ENCODE data around the gene GBE1. TPM values are rescaled to one million over a fixed set of nuclear protein-coding genes. Genes with fewer than 3 reads are reported as not detected.

Gene GBE1
- total RNA-seq, 2 experiments from 2014 or later: 3.7 to 4.4 TPM

- H3K4me3 ChIP-seq (ENCODE audit: low read length): no peak overlapping the region
- H3K27me3 Mint-ChIP-seq: no peaks in the 10 kb centered on the region
These were observed 61.7 kb downstream of the GBE1 start for GRCh38 chr3:81699536-81700320.

DNA sequence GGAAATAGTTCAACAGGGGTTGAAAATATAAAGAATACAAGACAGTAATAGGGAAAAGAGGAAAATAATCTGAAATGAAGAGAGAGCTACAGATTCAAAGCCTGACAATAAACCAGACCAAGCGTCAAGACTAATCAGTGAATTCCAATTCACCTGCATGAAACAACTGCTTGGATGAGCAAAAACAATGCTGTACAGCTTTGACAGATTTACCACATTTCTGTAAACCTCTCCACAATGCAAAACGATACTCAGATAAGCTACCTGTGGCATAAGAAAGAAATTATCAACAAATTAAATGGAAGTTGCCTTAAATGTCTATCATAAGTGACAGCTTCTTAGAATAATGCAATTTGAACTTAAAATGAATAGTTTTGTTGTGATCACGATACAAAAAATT, 65.4 kb downstream of the GBE1 start:
- Histone ChIP-seq H3K4me1 (ENCODE audit: insufficient read depth, low read length) (no peaks in the 10 kb centered on the region), H3K9me3 (ENCODE audit: control insufficient read depth in 1 of 2, insufficient read depth in 1 of 2, low read length in 2 of 2) (no peaks in the 10 kb centered on the region), H3K27me3 (ENCODE audit: control insufficient read depth in 1 of 2, insufficient read depth in 2 of 2, low read length in 2 of 2) (no peaks in the 10 kb centered on the region), H3K27ac (ENCODE audit: low read depth in 1 of 2, low read length in 2 of 2) (no peak overlapping the region), H3K36me3 (ENCODE audit: insufficient read depth, low read length) (no peaks in the 10 kb centered on the region), H3K4me3 (ENCODE audit: low read length) (no peak overlapping the region)
- Mint-ChIP-seq H3K9me3 (no peaks in the 10 kb centered on the region), H3K4me3 (no peak overlapping the region), H3K27me3 (no peaks in the 10 kb centered on the region), H3K4me1 (ENCODE audit: low read depth) (no peaks in the 10 kb centered on the region), H3K36me3 (ENCODE audit: low read depth) (peaks cover 9% of the 10 kb centered on the region), H3K27ac (no peak overlapping the region)
- no peak for TF ChIP-seq CTCF (IDR thresholded peaks at IDR 0.05)
- ChIA-PET POLR2A (no interaction called here), CTCF (interaction anchor here (1.2 kb wide), 1 partner anchor 83 kb away, joined by 3 read pairs; no protein-coding TSS in a partner anchor)
- DNase-seq (no peak), ATAC-seq (ENCODE audit: poor library complexity) (no peak)
- intact Hi-C loops (cut with DNase I, micrococcal nuclease): no loop called here

More at GRCh38 chr3:81699536-81700320, 61.7 kb downstream of the GBE1 start:
- Mint-ChIP-seq H3K27ac (no peak overlapping the region), H3K9me3 (no peaks in the 10 kb centered on the region), H3K4me1 (ENCODE audit: low read depth) (no peaks in the 10 kb centered on the region), H3K4me3 (no peak overlapping the region), H3K36me3 (ENCODE audit: low read depth) (peaks cover 9% of the 10 kb centered on the region)
- no peaks in the 10 kb centered on the region for H3K9me3 ChIP-seq (ENCODE audit: control insufficient read depth in 1 of 2, insufficient read depth in 1 of 2, low read length in 2 of 2)
- H3K36me3 ChIP-seq (ENCODE audit: insufficient read depth, low read length): no peaks in the 10 kb centered on the region
- POLR2A ChIA-PET: no interaction called here
- H3K27me3 ChIP-seq (ENCODE audit: control insufficient read depth in 1 of 2, insufficient read depth in 2 of 2, low read length in 2 of 2): no peaks in the 10 kb centered on the region
- no peak for DNase-seq
- H3K4me1 ChIP-seq (ENCODE audit: insufficient read depth, low read length): no peaks in the 10 kb centered on the region
- H3K27ac ChIP-seq (ENCODE audit: low read depth in 1 of 2, low read length in 2 of 2): no peak overlapping the region
- CTCF ChIA-PET: no interaction called here
- intact Hi-C loops (cut with DNase I, micrococcal nuclease): no loop called here
- TF ChIP-seq CTCF (IDR thresholded peaks at IDR 0.05): no peak
- no peak for ATAC-seq (ENCODE audit: poor library complexity)

DNA sequence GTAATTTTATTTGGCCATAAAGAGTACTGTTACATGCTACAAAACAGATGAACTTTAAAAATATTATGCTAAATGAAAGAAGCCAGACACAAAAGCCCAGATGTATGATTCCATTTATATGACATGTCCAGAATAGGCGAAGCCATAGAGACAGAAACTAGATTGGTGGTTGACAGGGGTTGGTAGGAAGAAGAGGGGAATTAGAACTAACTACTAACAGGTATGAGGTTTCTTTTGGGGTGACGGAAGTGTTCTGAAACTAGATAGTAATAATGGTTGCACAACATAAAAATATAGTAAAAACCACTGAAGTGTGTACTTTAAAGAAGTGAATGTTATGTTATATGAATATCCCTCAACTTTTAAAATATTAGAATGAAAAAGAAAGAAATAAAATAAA, 66.1 kb downstream of the GBE1 start:
- intact Hi-C loops (cut with DNase I, micrococcal nuclease): no loop called here
- H3K27ac Mint-ChIP-seq: no peak overlapping the region

More for the DNA sequence above, 66.1 kb downstream of the GBE1 start:
- Histone ChIP-seq H3K27me3 (ENCODE audit: control insufficient read depth in 1 of 2, insufficient read depth in 2 of 2, low read length in 2 of 2) (no peaks in the 10 kb centered on the region), H3K27ac (ENCODE audit: low read depth in 1 of 2, low read length in 2 of 2) (no peak overlapping the region), H3K9me3 (ENCODE audit: control insufficient read depth in 1 of 2, insufficient read depth in 1 of 2, low read length in 2 of 2) (no peaks in the 10 kb centered on the region), H3K4me1 (ENCODE audit: insufficient read depth, low read length) (no peaks in the 10 kb centered on the region), H3K36me3 (ENCODE audit: insufficient read depth, low read length) (no peaks in the 10 kb centered on the region), H3K4me3 (ENCODE audit: low read length) (no peak overlapping the region)
- Mint-ChIP-seq H3K27me3 (no peaks in the 10 kb centered on the region), H3K4me3 (no peak overlapping the region), H3K4me1 (ENCODE audit: low read depth) (no peaks in the 10 kb centered on the region), H3K9me3 (no peaks in the 10 kb centered on the region), H3K36me3 (ENCODE audit: low read depth) (peaks cover 9% of the 10 kb centered on the region)
- ChIA-PET POLR2A (no interaction called here), CTCF (interaction anchor here (1.2 kb wide), 1 partner anchor 83 kb away, joined by 3 read pairs; no protein-coding TSS in a partner anchor)
- DNase-seq (no peak), ATAC-seq (ENCODE audit: poor library complexity) (no peak)
- no peak for TF ChIP-seq CTCF (IDR thresholded peaks at IDR 0.05)
